NCI-H2196 treated with DMSO at 0.1 percent for 48 hours (cell line): ENCODE data around the gene TMEM18.
"Not testable (repeated sequence)": the region's sequence is repeated elsewhere in the genome, so short reads cannot be mapped to it uniquely, and the experiment has no call there.

Experiments
- DNase-seq: peaks from one replicate; lab custom pipeline; 2025; ENCODE audit not compliant: unreplicated experiment; lab: John Stamatoyannopoulos, UW

TMEM18 gene

GRCh38 chr2:677056-677958, at the start of gene TMEM18:
TMEM18 (minus strand) TSS chr2:677406; CDS start chr2:677345, 61 bp downstream.
- peak; percentile 99 for DNase-seq

DNA sequence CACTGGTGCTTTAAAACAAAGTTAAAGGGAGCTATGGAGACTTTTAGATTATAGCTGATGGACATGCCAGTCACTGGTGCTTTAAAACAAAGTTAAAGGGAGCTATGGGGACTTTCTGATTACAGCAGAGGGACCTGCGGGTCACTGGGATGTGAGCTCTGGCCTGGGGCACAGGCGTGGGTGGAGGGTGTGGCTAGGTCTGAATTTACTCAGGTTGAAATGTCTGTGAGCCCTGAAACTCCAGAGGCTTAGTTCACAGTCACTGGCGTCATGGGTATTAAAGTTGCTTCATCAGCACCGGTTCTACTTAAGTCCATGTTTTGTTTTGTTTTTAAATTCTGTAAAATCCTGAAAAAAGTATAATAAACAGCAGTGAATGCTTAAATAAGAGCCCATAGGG, 49.0 kb upstream of the TMEM18 start:
- no peak for DNase-seq

GRCh38 chr2:725468-725867, 48.3 kb upstream of the TMEM18 start:
- DNase-seq: no peak

DNA sequence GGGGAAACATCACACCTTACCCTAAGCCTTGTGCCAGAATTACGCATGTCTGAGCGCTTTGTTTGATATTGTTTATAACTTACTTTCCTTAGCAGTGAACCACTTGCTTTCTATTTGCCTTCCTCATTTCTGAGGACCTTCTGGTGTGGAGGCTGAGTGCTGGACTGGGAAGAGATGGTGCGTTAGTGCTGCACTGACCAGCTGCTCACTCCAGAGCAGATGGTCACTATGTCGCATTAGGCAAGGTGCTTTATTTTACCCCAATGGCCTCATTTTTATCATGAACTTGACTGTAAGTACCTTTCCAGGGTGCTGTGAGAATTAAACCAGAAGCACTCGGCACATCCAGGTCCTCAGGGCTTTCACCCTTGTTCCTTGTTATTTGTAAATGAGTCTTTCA, 46.6 kb upstream of the TMEM18 start:
- DNase-seq: no peak

DNA sequence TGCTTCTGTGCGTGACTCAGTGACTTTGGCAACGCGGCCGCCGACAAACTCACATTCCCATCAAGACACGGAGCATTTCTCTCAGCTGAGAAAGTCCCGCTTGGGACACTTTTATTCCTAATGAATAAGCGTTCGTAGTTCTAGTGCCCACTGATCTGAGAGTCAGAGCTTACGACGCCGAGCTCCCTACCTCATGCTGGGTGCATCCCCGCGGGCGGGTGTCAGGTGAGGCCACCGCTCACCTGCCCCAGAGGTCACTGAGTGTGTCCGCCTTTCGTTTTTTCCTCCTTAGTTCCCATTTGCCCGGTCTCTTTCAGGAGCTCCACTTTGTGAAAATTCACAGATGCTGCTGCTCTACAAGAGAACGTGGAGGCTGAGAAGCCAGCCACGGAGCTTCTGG, 43.6 kb upstream of the TMEM18 start:
- no peak for DNase-seq

GRCh38 chr2:719734-720133, 42.5 kb upstream of the TMEM18 start:
- no peak for DNase-seq

GRCh38 chr2:719191-719590, 42.0 kb upstream of the TMEM18 start:
- no peak for DNase-seq

DNA sequence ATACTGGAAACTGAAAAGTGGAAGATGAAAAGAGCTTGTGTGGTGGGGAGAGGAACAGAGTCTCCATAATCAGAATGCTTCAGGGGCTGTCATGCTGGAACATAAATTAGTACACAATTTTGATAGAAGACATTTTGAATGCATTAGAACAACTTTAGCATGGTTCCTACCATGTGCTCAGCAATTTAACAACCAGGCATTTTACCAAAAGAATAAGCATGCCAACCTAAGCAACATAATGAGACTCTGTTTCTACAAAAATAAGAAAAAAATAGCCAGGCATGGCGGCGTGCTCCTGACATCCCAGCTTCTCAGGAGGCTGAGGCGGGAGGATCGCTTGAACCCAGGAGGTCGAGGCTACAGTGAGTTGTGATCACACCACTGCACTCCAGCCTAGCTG, 40.5 kb upstream of the TMEM18 start:
- DNase-seq: no peak

DNA sequence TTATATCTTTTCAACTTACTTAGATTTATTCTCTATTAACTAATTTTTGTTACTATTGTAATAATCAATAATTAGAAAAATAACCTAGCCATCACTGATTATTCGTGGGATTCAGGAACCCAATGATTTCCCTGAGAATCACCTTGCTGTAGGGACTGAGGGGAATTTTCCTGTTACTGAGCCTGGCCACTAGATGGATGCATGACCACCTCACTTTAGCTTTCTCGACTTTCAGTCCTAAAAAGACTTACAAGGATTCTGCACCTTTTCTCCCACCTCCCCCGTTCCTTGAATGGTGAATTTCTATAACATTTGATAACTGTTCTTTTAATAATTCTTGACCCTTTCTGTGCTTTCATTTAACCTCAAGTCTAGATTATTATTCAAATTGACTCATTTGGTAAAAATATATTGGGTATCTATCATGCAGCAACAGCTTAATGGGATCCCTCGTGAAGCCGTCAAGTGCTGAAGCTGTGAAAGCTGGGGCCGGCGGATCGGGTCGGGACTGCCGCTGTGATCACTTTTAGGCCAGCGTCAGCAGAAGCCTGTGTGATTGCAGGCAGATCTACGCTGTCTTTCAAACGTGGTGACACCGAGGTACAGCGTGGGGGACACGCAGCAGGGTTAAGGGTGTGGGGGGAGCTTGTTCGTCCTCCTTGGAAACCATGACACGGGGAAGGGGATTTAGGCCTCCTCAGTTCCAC, 38.8 kb upstream of the TMEM18 start:
- DNase-seq: no peak

- DNase-seq: no peak
Observed at GRCh38 chr2:715038-715437, 37.8 kb upstream of the TMEM18 start.

DNA sequence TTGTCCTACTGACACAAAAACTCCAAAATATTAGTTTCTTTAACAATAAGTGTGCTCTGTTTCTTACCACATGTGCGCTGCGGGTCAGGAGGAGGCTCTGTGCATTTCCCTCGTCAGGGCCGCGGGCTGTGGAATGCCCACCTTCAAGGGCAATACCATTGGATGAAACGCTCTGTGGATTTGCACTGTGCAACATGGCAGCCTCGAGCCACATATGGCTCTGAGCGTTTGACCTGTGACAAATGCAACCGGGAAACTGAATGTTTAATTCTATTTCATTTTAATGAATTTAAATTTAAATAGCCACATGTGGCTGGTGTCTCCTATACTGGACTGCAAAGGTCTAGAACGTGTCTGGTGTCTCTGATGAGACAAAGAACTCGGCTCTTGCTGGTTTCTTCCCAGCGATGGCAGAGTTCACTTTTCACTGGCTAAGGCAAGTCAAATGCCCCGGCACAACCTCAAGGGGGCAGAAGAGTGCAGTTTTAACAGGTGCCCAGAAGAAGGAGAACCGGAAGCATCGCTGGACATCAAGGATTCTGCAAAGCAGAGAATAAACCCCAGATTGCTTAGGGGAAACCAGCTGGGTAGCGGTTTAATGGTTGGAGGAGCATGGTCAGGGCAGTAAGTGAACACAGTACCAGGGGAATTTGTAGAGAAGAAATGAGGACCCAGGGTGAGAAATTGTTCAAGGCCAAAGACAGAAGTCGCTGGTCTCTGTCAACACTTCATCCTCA, 37.0 kb upstream of the TMEM18 start:
- DNase-seq: peak; percentile 9

GRCh38 chr2:710867-711665, 33.9 kb upstream of the TMEM18 start:
- DNase-seq: no peak

DNA sequence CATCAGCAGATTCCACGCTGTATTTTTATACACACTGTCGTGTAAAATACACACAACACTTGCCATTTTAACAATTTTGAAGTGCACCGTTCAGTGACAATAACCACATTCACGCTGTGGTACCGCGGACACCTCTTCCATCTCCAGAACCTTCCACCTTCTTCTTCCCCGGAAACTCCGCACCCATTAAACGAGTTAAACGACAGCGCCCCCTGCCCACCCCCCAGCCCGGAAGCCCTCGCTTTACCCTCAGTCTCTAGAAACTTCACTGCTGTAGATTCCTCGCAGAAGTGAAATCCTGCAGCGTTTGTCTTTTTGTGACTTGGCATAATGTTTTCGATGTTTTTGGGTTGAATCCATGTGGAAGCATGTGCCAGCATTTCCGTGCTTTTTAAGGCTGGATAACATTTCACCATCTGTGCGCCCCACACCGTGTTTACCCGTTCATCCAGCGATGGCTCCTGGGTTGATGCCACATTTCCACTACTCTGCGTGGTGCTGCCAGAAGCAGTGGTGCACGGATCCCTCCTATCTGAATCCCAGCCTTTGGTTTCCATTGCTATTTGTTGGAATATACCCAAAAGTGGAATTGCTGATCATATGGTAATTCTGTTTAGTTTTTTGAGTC, 32.0 kb upstream of the TMEM18 start:
- no peak for DNase-seq

DNA sequence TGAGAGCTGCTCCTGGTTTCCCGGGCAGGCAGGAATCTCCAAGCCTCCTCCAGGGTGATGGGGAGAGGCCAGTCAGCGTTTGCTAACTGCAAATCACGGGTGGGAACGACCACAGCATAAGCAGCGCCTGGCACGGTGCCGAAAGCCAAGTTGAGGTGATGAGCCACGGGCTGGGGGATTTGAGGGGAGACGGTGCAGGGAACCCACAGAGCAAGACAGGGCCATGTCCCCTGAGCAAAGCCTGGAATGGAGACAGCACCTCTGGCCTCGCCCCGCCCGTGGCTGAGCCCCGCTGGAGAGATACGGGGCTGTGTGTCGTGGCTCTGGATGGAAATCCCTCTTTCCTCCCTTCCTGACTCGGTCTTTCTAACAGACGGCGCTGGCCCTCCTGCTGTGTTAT, 31.5 kb upstream of the TMEM18 start:
- DNase-seq: no peak

- DNase-seq: no peak
Observed at GRCh38 chr2:705971-706511, 28.8 kb upstream of the TMEM18 start.

GRCh38 chr2:702765-703164, 25.6 kb upstream of the TMEM18 start:
- not testable (repeated sequence) for DNase-seq

- no peak for DNase-seq
Observed at GRCh38 chr2:696999-697627, 19.9 kb upstream of the TMEM18 start.

GRCh38 chr2:696463-696862, 19.3 kb upstream of the TMEM18 start:
- no peak for DNase-seq

DNA sequence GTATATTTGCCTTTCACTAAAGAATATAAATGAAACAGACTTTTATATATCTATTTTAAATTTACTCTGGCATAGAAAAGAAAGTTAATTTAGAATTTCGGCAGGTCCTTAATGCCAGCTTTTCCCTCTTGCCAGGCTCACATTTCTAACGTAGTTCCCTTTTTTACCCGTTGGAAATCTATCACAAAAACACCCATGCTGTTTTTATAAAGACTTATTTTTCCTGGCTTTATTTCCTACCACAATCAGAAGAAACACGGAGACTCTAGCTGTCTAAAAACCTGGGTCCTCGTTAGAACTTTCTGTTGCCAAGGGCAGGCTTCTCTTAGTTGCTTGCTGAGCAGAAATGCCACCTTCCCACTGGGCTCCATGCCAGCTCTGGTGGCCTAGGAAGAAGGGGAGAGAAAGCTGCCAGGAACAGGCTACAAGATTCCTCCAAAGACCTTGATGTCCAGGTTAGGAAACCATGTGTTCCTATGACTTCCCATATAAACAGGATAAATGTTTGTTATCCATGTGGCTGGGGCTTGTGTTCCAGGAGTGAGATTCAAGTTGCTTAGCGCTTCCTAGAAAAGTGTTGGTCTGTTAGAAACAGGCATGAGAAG, 17.8 kb upstream of the TMEM18 start:
- DNase-seq: no peak
